ENCODE data around the gene PARL. TPM values are rescaled to one million over a fixed set of nuclear protein-coding genes. Genes with fewer than 3 reads are reported as not detected.

PARL gene
- total and polyA plus RNA-seq, 2 of the 8 experiments (the other 6 are each of a cell fraction or from before 2014, with no cell fraction given): 62.7 to 85.0 TPM

DNA sequence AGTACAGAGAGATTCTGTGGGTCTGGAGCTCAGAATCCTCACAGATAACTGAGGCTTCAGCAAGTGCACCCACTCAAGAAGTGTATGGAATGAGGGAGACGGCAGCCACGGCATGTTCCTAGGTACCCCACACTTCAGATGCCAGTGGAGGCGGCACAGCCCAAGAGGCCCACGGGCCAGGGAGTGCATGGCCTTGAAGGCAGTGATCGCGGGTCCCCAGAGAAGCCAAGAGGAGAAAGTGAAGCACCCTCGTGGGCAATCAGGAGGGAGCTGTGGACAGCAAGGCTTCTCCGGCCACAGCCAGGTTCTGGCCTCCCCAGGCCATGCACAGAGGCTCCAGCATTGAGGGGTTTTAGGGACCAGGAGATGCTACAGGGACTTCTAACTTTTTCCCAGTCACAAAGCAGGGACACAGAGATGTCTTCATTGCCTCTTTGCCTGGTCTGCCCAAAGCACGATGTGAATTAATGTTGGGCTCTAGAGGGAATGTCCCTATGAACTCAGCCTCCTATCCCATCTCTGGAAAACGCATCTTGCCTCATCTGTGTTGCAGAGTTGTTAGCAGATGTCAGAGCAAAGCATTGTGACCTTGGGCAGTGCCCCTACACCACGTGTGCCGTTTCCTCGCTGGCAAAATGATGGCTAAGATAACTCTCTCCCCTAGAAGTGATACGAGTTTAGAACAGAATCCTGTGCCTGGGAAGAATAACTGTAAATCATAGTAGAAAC is 56.7 kb downstream of the PARL start (continued):
- TF ChIP-seq SIRT6 (IDR thresholded peaks at IDR 0.05; ENCODE audit: low read length) (no peak), SRF (IDR thresholded peaks at IDR 0.05; ENCODE audit: low read depth, low read length) (no peak), JUND (IDR thresholded peaks at IDR 0.05; ENCODE audit: low read length) (no peak), BRCA1 (IDR thresholded peaks at IDR 0.05; ENCODE audit: low read depth, low read length) (no peak), SUZ12 (IDR thresholded peaks at IDR 0.05; ENCODE audit: low read length) (no peak), CHD2 (IDR thresholded peaks at IDR 0.05; ENCODE audit: low read length) (no peak), TCF12 (IDR thresholded peaks at IDR 0.05; ENCODE audit: low read depth, low read length) (no peak), CBX8 (IDR thresholded peaks at IDR 0.05; ENCODE audit: borderline replicate concordance, low read depth, low read length) (no peak), RNF2 (IDR thresholded peaks at IDR 0.05; ENCODE audit: borderline replicate concordance, low read depth, low read length, missing control alignments, poor library complexity, severe bottlenecking) (no peak), RBBP5 (IDR thresholded peaks at IDR 0.05; ENCODE audit: borderline replicate concordance, low read depth, low read length) (no peak), SIN3A (conservative IDR thresholded peaks at IDR 0.05 in 1 of 2, IDR thresholded peaks at IDR 0.05 in 1 of 2; ENCODE audit: low read depth in 1 of 2, low read length in 2 of 2) (no peak)

Data from H1 (cell line).